ENCODE data around the gene PUSL1.
A peak's percentile ranks its signal among the peaks of the same experiment; 100 is the strongest.

PUSL1 gene

DNA sequence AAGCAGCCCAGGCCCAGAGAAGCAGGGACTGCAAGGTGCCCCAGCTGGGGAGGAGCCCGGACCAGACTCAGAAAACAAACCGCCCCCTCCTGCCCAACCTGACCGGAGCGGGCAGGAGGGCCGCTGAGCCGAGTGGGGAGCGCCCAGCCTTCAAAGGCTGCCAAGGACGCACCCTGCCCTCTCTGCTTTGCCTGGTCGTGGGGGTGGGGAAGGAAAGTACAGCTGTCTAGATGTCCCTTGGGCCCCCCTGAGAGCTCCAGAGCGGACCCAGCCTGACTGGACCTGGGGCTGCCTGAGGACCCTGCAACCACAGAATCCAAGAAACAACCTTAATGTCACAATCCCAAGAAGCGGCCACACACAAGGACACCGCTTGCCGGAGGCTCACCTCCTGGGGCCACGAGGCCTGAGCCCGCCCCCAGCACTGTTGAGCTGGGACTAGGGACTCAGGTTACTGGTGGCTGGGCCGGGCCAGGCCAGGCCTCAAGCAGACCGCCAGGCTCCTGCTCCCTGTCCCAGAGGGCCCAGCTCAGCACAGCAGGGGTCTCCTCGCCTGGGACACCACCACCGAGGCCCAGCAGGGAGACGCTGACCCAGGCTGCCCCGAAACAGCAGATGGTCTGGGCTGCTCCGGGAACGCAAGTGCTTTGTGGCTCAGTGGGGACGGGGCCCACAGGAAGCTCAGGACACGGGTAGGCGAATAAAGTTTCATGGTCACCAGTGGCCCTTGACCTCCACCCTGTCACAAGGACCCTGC, 39.4 kb downstream of the PUSL1 start:
- peak overlapping the region; percentile 57 to 67 for H3K4me3 ChIP-seq (ENCODE audit: low read depth in 1 of 2, low read length in 2 of 2)
- peak overlapping the region; percentile 83 for H3K27ac ChIP-seq (ENCODE audit: low read depth, low read length)
- H3K27me3 ChIP-seq (ENCODE audit: control insufficient read depth in 1 of 2, insufficient read depth in 2 of 2, low read length in 2 of 2) = peaks cover 0 to 1% of the 10 kb centered on the region in 2 donors
- H3K9ac ChIP-seq (ENCODE audit: low read length) = peak overlapping the region; percentile 57
- H3K4me1 ChIP-seq (ENCODE audit: insufficient read depth, low read length) = peaks cover 32% of the 10 kb centered on the region
- peaks cover 10% of the 10 kb centered on the region for H3K36me3 ChIP-seq (ENCODE audit: insufficient read depth, low read length)
- no peaks in the 10 kb centered on the region for H3K9me3 ChIP-seq (ENCODE audit: low read length)

DNA sequence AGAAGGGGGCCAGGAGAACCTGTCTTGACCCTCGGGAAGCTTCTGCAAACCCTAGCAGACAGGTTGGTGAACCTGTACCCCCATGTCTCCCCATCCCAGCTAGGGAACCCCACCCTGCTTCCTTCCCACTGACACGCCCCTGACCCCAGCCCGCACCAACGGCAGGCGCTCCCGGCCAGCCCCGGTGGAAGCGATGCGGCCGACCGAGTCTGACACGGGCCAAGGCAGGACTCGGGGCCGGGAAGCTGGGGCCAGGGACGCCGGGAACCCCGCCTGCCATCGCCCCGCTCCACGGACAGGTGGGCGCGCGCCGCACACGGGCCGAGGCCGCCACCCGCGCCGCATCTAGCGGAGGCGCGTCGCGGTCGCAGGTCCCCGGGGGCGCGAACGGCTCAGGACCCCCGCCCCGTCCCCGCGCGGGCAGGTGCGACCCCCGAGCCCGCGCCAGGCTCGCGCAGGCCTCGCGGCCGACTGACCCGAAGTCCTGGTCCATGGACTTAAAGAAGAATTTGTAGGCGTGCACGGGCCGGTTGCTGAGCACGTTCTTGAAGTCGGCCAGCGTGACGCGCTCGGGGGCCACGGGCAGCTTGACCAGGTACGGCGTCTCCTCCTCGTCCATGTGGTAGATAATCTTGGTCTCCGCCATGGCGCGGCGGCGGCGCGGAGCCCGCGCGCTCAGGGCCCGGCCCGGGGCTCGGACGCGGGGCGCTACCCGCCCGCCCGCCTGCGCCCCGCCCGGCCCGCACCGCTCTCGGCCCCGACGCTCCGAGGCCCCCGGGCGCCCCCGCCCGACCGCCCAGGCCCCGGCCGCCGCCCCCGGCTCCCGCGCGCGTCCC, 40.2 kb downstream of the PUSL1 start:
- H3K9ac ChIP-seq (ENCODE audit: low read length) = peak overlapping the region; percentile 57
- H3K27me3 ChIP-seq (ENCODE audit: control insufficient read depth in 1 of 2, insufficient read depth in 2 of 2, low read length in 2 of 2) = peaks cover 0 to 6% of the 10 kb centered on the region in 2 donors
- no peaks in the 10 kb centered on the region for H3K9me3 ChIP-seq (ENCODE audit: low read length)
- H3K36me3 ChIP-seq (ENCODE audit: insufficient read depth, low read length) = peaks cover 17% of the 10 kb centered on the region
- peak overlapping the region; percentile 83 for H3K27ac ChIP-seq (ENCODE audit: low read depth, low read length)
- peaks cover 34% of the 10 kb centered on the region for H3K4me1 ChIP-seq (ENCODE audit: insufficient read depth, low read length)
- H3K4me3 ChIP-seq (ENCODE audit: low read depth in 1 of 2, low read length in 2 of 2) = peak overlapping the region; percentile 57 to 67

DNA sequence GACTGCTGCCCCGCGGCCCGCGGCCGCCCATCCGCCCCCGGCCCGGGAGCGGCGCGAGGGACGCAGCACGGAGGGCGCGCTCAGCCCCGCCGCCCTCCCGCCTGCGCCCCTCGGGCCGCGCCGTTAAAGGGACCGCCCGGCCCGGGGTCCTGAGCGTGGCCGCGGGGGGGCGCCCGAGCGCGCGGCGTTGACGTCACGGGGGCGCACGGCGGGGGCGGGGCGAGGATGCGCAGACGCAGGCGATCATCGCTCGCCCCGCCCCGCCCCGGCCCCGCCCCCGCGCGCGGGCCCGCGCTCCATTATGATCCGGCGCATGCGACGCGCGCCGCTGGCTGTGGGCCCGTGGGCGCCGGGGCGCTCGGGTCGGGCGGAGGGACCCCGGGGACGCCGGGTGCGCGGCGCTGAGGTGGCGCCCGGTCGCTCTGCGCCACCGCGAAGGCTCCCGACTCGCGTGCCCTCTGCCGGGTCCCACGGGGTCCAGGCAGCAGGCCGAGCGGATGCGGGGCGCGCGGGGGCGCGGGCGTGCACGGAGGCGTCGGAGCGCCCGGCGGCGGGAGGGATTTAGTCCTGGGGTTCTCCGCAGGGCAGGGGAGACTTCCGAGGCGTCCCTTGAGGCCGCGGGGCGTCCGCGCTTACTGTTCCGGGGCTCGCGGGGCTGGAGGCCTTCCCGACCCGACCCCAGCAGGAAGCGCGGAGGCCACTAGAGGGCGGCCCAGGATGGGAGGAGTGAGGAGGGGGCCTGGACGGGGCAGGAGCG, 41.0 kb downstream of the PUSL1 start, which contains the start of gene DVL1:
TSS of gene DVL1 (minus strand) at position 163 of the 757 bp plus-strand sequence. CDS start 353 bp downstream, outside the sequence.
- Histone ChIP-seq H3K27me3 (ENCODE audit: control insufficient read depth in 1 of 2, insufficient read depth in 2 of 2, low read length in 2 of 2) (peaks cover 0 to 6% of the 10 kb centered on the region in 2 donors), H3K4me1 (ENCODE audit: insufficient read depth, low read length) (peaks cover 39% of the 10 kb centered on the region), H3K27ac (ENCODE audit: low read depth, low read length) (peak within 1 kb of the TSS; percentile 83), H3K9me3 (ENCODE audit: low read length) (no peaks in the 10 kb centered on the region), H3K9ac (ENCODE audit: low read length) (peak within 1 kb of the TSS; percentile 57), H3K4me3 (ENCODE audit: low read depth in 1 of 2, low read length in 2 of 2) (peak within 1 kb of the TSS; percentile 57 to 67), H3K36me3 (ENCODE audit: insufficient read depth, low read length) (peaks cover 18% of the 10 kb centered on the region)

DNA sequence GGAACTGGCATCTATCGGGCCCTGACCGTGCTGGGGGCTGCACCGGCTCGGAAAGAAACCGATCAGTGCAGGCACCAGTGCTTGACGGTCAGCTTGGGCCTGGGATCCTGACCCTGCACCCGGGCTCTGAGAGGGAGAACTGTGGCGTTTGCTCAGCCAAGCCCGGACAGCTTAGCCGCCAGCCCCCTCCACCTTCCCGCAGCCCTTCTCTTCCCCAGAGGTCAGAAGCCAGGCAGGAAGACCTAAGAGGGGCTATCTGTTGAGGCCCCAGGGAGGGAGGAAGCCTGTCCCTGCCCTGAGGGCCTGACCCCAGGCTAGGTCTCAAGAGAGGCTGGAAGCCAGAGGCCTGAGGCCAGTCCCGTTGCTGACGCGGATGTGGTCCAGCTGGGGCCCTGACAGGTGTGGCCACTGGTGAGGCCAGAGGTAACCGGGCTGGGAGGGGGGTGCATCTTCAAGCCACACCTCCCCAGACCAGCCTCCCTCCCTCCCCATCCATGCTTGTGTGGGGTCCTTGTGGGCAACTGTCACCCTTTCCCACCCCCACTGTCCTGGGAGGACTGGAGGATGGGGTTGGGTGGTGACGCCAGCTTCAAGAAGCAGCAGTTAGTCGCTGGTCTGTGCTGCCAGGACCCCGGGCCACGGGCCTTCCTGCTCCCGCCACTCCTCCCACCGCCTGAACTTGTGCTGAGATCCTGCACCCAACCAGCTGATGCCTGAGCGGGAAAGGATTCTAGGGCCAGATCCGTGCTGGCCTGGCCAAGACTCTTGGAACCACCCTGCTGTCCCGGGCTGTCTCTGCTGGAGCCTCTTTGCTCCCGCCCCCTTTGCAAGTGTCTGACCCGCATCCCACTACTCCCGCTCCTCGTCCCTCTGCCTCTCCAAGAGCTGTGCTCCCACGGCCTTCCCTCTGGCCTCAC, 43.4 kb downstream of the PUSL1 start:
- H3K9ac ChIP-seq (ENCODE audit: low read length) = no peak overlapping the region
- H3K4me3 ChIP-seq (ENCODE audit: low read depth in 1 of 2, low read length in 2 of 2) = no peak overlapping the region
- H3K4me1 ChIP-seq (ENCODE audit: insufficient read depth, low read length) = peaks cover 24% of the 10 kb centered on the region

DNA sequence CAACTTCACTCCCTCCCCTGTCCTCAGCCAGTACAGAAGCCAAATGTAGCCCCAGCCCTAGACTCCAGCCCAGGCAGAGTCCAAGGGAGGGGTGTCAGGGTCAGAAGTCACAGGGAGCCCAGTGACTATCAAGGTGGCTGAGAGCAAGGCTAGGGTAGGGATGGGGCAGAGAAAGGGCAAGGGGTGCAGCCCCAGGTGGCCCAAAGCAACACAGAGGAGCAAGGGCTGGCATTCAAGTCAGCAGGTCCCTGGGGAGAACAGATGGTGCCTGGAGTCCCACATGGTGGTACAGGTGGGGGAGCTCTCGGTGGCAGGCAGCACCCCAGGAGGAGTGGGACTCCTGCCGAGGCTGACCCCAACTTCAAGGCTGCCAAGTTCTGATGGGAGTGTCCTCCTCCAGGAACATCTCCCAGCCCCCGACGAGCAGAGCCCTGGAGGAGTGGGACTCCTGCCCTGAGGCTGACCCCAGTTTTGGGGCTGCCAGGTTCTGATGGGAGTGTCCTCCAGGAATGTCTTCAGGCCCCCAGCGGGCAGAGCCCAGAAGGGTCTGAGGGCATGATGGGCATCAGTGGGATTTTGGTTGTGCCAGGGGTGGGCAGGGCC, 44.5 kb downstream of the PUSL1 start:
- Histone ChIP-seq H3K4me1 (ENCODE audit: insufficient read depth, low read length) (peaks cover 21% of the 10 kb centered on the region), H3K36me3 (ENCODE audit: insufficient read depth, low read length) (peaks cover 18% of the 10 kb centered on the region), H3K27ac (ENCODE audit: low read depth, low read length) (no peak overlapping the region), H3K9ac (ENCODE audit: low read length) (no peak overlapping the region), H3K27me3 (ENCODE audit: control insufficient read depth in 1 of 2, insufficient read depth in 2 of 2, low read length in 2 of 2) (peaks cover 0 to 6% of the 10 kb centered on the region in 2 donors), H3K9me3 (ENCODE audit: low read length) (no peaks in the 10 kb centered on the region), H3K4me3 (ENCODE audit: low read depth in 1 of 2, low read length in 2 of 2) (no peak overlapping the region)

More for the DNA sequence above, 43.4 kb downstream of the PUSL1 start:
- Histone ChIP-seq H3K27me3 (ENCODE audit: control insufficient read depth in 1 of 2, insufficient read depth in 2 of 2, low read length in 2 of 2) (peaks cover 0 to 6% of the 10 kb centered on the region in 2 donors), H3K27ac (ENCODE audit: low read depth, low read length) (peak overlapping the region; percentile 39), H3K9me3 (ENCODE audit: low read length) (no peaks in the 10 kb centered on the region), H3K36me3 (ENCODE audit: insufficient read depth, low read length) (peaks cover 18% of the 10 kb centered on the region)

DNA sequence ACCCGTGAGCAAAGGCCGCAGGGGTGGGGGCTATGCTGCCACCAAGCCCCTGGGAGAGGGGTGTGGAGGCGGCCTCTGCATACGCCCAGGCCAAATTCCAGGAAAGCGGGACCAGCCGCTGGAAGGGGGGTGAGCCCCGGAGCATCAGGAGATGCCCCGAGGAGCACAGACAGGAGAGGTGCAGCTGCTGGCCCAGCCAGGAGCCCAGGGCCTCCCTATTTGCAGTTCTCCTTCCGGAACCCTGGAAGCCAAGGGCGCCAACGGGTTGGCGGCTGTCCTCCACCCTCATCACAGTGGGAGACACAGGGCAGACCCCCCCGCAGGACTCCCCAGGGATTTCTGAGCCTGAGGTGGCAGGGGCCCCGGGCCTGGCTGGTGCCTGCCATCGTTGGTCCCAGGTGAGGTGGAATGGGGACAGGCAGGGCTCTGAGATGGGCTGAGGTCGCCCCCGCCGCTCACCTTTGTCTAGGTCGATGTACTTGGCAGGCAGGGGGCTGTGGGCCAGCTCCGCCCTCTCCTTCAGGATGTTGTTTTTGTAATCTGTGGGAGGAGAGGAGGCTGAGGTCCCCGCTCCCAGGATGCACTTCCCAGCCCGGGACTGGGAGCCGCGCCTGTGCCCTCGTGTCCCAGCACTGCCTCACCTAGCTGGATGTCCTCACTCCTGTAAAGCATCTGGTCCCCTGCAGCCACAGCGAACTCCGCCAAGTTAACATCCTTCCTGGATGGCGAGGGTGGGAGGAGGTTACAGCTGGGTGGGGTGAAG, 45.2 kb downstream of the PUSL1 start:
- H3K27me3 ChIP-seq (ENCODE audit: control insufficient read depth in 1 of 2, insufficient read depth in 2 of 2, low read length in 2 of 2) = peaks cover 0 to 7% of the 10 kb centered on the region in 2 donors

DNA sequence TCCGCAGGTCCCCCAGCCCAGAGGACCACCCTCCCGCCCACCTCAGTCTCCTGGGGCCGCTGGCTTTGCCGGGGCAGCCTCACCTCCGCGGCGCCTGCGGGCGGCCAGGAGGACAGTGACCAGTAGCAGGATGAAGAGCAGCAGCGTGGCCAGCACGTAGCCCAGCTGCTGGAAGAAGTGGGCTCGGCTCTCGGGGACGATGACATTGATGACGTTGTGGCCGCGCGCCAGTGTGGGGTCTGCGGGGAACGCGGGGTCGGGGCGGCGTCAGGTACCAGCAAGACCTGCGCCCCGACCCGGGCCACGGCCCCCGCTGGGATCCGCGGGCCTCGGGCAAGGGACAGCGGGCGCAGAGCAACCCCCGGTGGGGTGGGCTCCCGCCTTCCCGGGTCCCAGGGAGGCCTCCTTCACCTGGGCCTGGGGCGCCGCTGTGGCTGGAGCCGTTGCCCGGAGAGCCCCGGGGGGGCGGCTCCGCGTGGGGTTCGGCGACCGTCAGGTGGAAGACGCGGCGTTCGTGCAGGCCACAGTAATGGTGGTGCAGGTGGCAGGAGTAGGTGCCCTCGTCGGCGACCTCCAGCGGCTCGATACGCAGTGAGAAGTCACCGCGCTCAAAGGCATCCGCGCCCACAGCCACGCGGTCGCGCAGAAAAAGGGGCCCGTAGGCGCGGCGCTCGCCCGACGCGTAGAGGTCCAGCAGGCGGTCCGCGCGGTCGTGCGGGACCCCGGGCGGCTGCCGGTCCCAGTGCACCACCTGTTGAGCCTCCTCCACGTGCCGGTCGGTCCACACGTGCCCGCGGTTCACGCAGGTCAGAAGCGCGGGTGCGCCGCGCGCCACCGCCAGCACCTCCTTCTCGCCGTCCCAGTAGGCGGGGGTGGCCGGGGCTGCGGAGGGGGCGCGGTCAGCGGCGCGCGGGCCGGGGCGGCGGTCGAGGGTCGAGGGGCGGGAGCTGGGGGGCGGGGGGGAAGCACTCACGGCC, 46.2 kb downstream of the PUSL1 start:
- H3K9me3 ChIP-seq (ENCODE audit: low read length) = no peaks in the 10 kb centered on the region
- H3K4me3 ChIP-seq (ENCODE audit: low read depth in 1 of 2, low read length in 2 of 2) = peak overlapping the region in 1 of 2 donors; percentile 7
- no peak overlapping the region for H3K9ac ChIP-seq (ENCODE audit: low read length)
- H3K27me3 ChIP-seq (ENCODE audit: control insufficient read depth in 1 of 2, insufficient read depth in 2 of 2, low read length in 2 of 2) = peaks cover 0 to 10% of the 10 kb centered on the region in 2 donors
- H3K27ac ChIP-seq (ENCODE audit: low read depth, low read length) = no peak overlapping the region
- H3K36me3 ChIP-seq (ENCODE audit: insufficient read depth, low read length) = peaks cover 18% of the 10 kb centered on the region
- peaks cover 32% of the 10 kb centered on the region for H3K4me1 ChIP-seq (ENCODE audit: insufficient read depth, low read length)

More for the DNA sequence above, 45.2 kb downstream of the PUSL1 start:
- no peak overlapping the region for H3K9ac ChIP-seq (ENCODE audit: low read length)
- no peak overlapping the region for H3K27ac ChIP-seq (ENCODE audit: low read depth, low read length)
- no peaks in the 10 kb centered on the region for H3K9me3 ChIP-seq (ENCODE audit: low read length)
- peaks cover 18% of the 10 kb centered on the region for H3K36me3 ChIP-seq (ENCODE audit: insufficient read depth, low read length)
- peaks cover 22% of the 10 kb centered on the region for H3K4me1 ChIP-seq (ENCODE audit: insufficient read depth, low read length)
- H3K4me3 ChIP-seq (ENCODE audit: low read depth in 1 of 2, low read length in 2 of 2) = no peak overlapping the region

DNA sequence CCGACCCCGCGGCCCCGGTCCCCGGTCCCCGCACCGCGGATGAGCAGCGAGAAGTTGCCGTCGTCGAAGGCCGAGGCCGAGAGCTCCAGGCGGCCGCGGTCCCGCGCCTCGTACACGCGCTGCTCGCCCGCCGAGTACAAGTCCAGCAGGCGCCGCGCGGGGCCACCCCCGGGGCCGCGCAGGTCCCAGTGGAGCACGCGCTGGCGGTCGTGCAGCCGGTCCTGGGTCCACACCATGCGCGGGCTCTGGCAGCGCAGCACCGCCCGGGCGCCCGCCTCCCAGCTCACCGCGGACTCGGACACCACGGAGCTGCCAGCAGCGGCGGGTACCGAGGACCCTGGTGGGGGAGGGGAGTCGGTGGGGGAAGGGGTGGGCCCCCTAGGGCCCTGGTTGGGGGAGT, 47.0 kb downstream of the PUSL1 start:
- Histone ChIP-seq H3K27ac (ENCODE audit: low read depth, low read length) (no peak overlapping the region), H3K27me3 (ENCODE audit: control insufficient read depth in 1 of 2, insufficient read depth in 2 of 2, low read length in 2 of 2) (peaks cover 0 to 10% of the 10 kb centered on the region in 2 donors), H3K4me1 (ENCODE audit: insufficient read depth, low read length) (peaks cover 38% of the 10 kb centered on the region), H3K4me3 (ENCODE audit: low read depth in 1 of 2, low read length in 2 of 2) (peak overlapping the region in 1 of 2 donors; percentile 7), H3K9ac (ENCODE audit: low read length) (no peak overlapping the region), H3K36me3 (ENCODE audit: insufficient read depth, low read length) (peaks cover 18% of the 10 kb centered on the region), H3K9me3 (ENCODE audit: low read length) (no peaks in the 10 kb centered on the region)

Measured in muscle layer of colon (tissue), 2 donors.